Measurements from ENCODE around the gene INTS6L. TPM values are rescaled to one million over a fixed set of nuclear protein-coding genes. Genes with fewer than 3 reads are reported as not detected.

The INTS6L gene
- total and polyA plus RNA-seq, 2 of the 8 experiments (the other 6 are each of a cell fraction or from before 2014, with no cell fraction given): 4.1 to 5.2 TPM

- TF ChIP-seq MAX (IDR thresholded peaks at IDR 0.05): peak; percentile 33; the same call in 1 of the 2 replicates
- TF ChIP-seq JUN (IDR thresholded peaks at IDR 0.05; ENCODE audit: low read depth, low read length): no peak
- TF ChIP-seq CTCF (IDR thresholded peaks at IDR 0.05; ENCODE audit: control extremely low read depth in 1 of 3, insufficient read depth in 1 of 3, low read depth in 1 of 3, low read length in 3 of 3): peak; percentile 54 to 81 (median 70)
These were observed 76.0 kb downstream of the INTS6L start (continued) for GRCh38 chrX:135596495-135596894.
